Measurements from ENCODE around the gene CCDC85B.

- no peak for TF ChIP-seq ZBTB33 (IDR thresholded peaks at IDR 0.05)
- no peak for TF ChIP-seq CTCF (IDR thresholded peaks at IDR 0.05; ENCODE audit: low read depth, low read length, missing input control)
- no peak for TF ChIP-seq MAX (IDR thresholded peaks at IDR 0.05)
- no peak for TF ChIP-seq FOXA1 (IDR thresholded peaks at IDR 0.05)
- TF ChIP-seq TAF1 (conservative IDR thresholded peaks at IDR 0.05), result no peak
- no peak for TF ChIP-seq EGR1 (IDR thresholded peaks at IDR 0.05; ENCODE audit: low read depth in 2 of 2)
- TF ChIP-seq RAD21 (IDR thresholded peaks at IDR 0.05), result no peak
- TF ChIP-seq RXRA (IDR thresholded peaks at IDR 0.05), result no peak
Observed at GRCh38 chr11:65866509-65867283, 23.8 kb upstream of the CCDC85B start.
